BE2C (cell line): Measurements from ENCODE around the gene RXRA.

Experiments used
- DNase-seq: peaks from one replicate; pipeline ENCODE4 v3.0.0-alpha.2; 2020
- H3K27me3 ChIP-seq: fragments of 250-450 bp; sonication (Bioruptor Pico); 2 replicates; pipeline ENCODE4 v1.5.1; 2020; ENCODE audit warnings: mild to moderate bottlenecking
- H3K36me3 ChIP-seq: fragments of 250-450 bp; sonication (Bioruptor Pico); 2 replicates; pipeline ENCODE4 v1.5.1; 2020; ENCODE audit warnings: mild to moderate bottlenecking
- H3K4me1 ChIP-seq: fragments of 250-450 bp; sonication (Bioruptor Pico); 2 replicates; pipeline ENCODE4 v1.5.1; 2020
- H3K4me3 ChIP-seq: 2 replicates; pipeline ENCODE4 v1.5.1; 2011; ENCODE audit warnings: low read depth, low read length
- H3K9me3 ChIP-seq: fragments of 250-450 bp; sonication (Bioruptor Pico); 2 replicates; pipeline ENCODE4 v1.5.1; 2020
- CTCF ChIP-seq: IDR thresholded peaks from 2 replicates; pipeline ENCODE4 v1.5.1; 2012; ENCODE audit warnings: mild to moderate bottlenecking, low read depth, low read length

The RXRA gene

DNA sequence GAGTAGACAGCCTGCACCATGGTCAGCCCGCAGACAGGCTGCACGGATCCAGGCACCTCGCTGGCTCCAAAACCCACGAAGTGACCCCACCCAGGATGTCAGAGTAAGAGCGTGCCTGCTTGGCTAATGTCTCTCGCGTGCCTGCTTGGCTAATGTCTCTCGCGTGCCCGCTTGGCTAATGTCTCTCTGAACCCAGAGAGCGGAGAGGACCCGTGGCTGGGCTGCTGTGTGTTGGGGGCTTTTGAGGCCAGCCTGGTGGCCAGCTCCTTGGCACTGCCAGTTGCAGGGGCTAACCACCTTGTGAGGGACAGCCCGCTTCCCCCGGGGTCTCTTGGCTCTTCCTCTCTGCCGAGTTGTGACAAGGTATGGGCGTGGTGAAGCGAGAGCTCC, 8.9 kb upstream of the RXRA start:
- no peak for DNase-seq
- Histone ChIP-seq H3K9me3 (no peaks in the 10 kb centered on the region), H3K4me1 (peaks cover 24% of the 10 kb centered on the region), H3K4me3 (no peak overlapping the region), H3K27me3 (no peaks in the 10 kb centered on the region), H3K36me3 (no peaks in the 10 kb centered on the region)
- no peak for TF ChIP-seq CTCF

DNA sequence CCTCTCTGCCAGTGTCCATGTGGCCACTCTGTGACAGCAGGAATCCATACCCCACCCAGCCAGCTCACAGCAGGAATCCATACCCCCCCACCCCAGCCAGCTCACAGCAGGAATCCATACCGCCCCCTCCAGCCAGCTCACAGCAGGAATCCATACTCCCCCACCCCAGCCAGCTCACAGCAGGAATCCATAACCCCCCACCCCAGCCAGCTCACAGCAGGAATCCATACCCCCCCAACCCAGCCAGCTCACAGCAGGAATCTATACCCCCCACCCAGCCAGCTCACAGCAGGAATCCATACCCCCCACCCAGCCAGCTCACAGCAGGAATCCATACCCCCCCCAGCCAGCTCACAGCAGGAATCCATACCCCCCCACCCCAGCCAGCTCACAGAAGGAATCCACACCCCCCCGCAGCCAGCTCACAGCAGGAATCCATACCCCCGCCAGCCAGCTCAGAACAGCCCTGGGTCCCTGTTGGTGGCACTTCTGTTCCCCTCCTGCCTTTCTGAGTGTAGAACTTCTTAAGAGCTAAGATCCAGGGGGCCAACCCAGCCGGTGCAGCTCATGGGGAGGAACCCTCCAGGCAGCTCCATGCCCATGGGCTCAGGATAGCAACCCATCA, 8.4 kb upstream of the RXRA start:
- Histone ChIP-seq H3K36me3 (no peaks in the 10 kb centered on the region), H3K9me3 (no peaks in the 10 kb centered on the region), H3K4me1 (peaks cover 24% of the 10 kb centered on the region), H3K27me3 (no peaks in the 10 kb centered on the region), H3K4me3 (no peak overlapping the region)
- no peak for DNase-seq
- TF ChIP-seq CTCF: no peak

GRCh38 chr9:134318481-134318891, 7.8 kb upstream of the RXRA start:
- TF ChIP-seq CTCF: no peak
- no peaks in the 10 kb centered on the region for H3K27me3 ChIP-seq
- H3K4me3 ChIP-seq: no peak overlapping the region
- H3K9me3 ChIP-seq: no peaks in the 10 kb centered on the region
- DNase-seq: no peak
- H3K4me1 ChIP-seq: peaks cover 24% of the 10 kb centered on the region
- H3K36me3 ChIP-seq: no peaks in the 10 kb centered on the region

GRCh38 chr9:134318941-134319305, 7.3 kb upstream of the RXRA start:
- H3K9me3 ChIP-seq: no peaks in the 10 kb centered on the region
- no peak for DNase-seq
- no peak overlapping the region for H3K4me3 ChIP-seq
- TF ChIP-seq CTCF: no peak
- H3K4me1 ChIP-seq: peaks cover 24% of the 10 kb centered on the region
- no peaks in the 10 kb centered on the region for H3K27me3 ChIP-seq
- no peaks in the 10 kb centered on the region for H3K36me3 ChIP-seq

DNA sequence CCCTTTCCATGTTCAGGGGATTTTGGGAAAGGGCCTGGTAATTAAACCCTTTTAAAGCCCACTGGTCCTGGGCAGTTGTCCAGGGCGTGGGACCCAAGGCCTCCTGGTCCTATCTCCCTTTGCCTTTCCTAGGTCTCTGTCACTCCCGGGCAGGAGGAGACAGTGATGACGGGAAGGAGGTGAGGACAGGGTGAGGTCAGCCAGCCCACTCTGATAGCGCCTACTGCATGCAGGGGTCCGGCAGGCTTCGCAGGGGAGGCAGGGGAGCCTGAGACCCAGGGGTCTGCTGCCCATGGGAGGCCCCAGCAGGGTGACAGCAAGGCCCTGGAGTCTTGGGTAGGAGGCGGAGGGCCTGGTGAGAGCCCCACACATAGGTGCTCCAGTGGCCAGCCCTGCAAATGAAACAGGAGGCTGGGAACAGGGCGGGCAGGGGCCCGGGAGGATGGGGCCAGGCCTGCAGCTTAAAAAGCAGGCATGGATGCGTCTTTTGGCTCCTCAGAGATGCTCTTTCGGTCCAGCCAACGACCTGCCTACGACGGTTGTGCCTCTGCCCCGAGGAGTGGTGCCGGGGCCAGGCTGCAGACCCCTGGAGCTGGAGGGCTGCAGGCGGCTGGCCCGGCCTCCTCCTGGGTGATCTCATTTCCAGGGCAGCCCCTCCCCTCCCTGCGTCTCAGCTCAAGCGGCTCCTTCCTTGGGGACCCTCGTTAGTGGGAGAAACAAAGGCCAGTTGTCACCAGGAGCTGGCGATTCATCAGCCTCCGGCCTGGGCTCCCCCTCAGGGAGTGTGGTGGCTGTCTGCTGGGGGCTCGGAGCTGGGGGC, 6.7 kb upstream of the RXRA start:
- Histone ChIP-seq H3K4me3 (no peak overlapping the region), H3K9me3 (no peaks in the 10 kb centered on the region), H3K4me1 (peaks cover 24% of the 10 kb centered on the region), H3K27me3 (no peaks in the 10 kb centered on the region), H3K36me3 (no peaks in the 10 kb centered on the region)
- no peak for TF ChIP-seq CTCF
- no peak for DNase-seq

GRCh38 chr9:134320126-134320867, 6.0 kb upstream of the RXRA start:
- peak; percentile 48 for DNase-seq
- peaks cover 24% of the 10 kb centered on the region for H3K4me1 ChIP-seq
- H3K27me3 ChIP-seq: no peaks in the 10 kb centered on the region
- TF ChIP-seq CTCF: no peak
- H3K9me3 ChIP-seq: no peaks in the 10 kb centered on the region
- no peaks in the 10 kb centered on the region for H3K36me3 ChIP-seq
- no peak overlapping the region for H3K4me3 ChIP-seq
